Measurements from ENCODE around the gene ADGRE2. TPM values are rescaled to one million over a fixed set of nuclear protein-coding genes. Genes with fewer than 3 reads are reported as not detected.

The ADGRE2 gene
- total RNA-seq, 4 donors from 2014 or later = 0.65 to 6.0 (median 3.0) TPM

Small RNA genes lying within 50 kb of the gene (small RNA-seq; reads per million reads assigned to genes)
- gene AC005255.1 = 0 reads per million in 3 donors

Other genes with a start within 250 kb of the ADGRE2 start
- gene TECR, start 249.0 kb downstream of the ADGRE2 start, total RNA-seq = 10 to 100 TPM; 18.7 to 32.7 (median 25.7) TPM
- 100 to 1,000 TPM; 297 to 522 (median 319) TPM for gene NDUFB7, start 206.5 kb downstream of the ADGRE2 start, total RNA-seq
- gene CLEC17A, start 195.5 kb downstream of the ADGRE2 start, total RNA-seq = not detected
- gene ADGRE3, start 103.7 kb downstream of the ADGRE2 start, total RNA-seq = under 1 TPM in 1 of 4 donors, not detected in 3; 0.50 TPM
- gene ZNF333, start 88.5 kb downstream of the ADGRE2 start, total RNA-seq = 10 to 100 TPM; 14.5 to 32.9 (median 25.4) TPM
- gene OR7A5, start 56.6 kb upstream of the ADGRE2 start, total RNA-seq = under 1 TPM in 1 of 4 donors, not detected in 3; 0.52 TPM
- under 1 TPM in 2 of 4 donors, not detected in 2; 0.06 TPM for gene OR7C1, start 56.6 kb upstream of the ADGRE2 start, total RNA-seq
- not detected for gene OR7A10, start 70.4 kb upstream of the ADGRE2 start, total RNA-seq
- gene OR7A17, start 107.6 kb upstream of the ADGRE2 start, total RNA-seq = not detected
- gene OR7C2, start 162.9 kb upstream of the ADGRE2 start, total RNA-seq = not detected
- not detected for gene SLC1A6, start 201.3 kb upstream of the ADGRE2 start, total RNA-seq